ENCODE data around the gene HYLS1. TPM values are rescaled to one million over a fixed set of nuclear protein-coding genes. Genes with fewer than 3 reads are reported as not detected.
"Not testable (repeated sequence)": the region's sequence is repeated elsewhere in the genome, so short reads cannot be mapped to it uniquely, and the experiment has no call there.

The HYLS1 gene
- 21.3 and 23.9 TPM in 2 replicates for total RNA-seq (2014; rRNA removed; shearing (Covaris generic))
- polyA plus RNA-seq (2015; cell fraction: cytosol; rRNA removed) = 9.5 and 10.2 TPM in 2 replicates
- 9.6 and 10.7 TPM in 2 replicates for polyA plus RNA-seq (2015; cell fraction: nucleus; rRNA removed)

DNA sequence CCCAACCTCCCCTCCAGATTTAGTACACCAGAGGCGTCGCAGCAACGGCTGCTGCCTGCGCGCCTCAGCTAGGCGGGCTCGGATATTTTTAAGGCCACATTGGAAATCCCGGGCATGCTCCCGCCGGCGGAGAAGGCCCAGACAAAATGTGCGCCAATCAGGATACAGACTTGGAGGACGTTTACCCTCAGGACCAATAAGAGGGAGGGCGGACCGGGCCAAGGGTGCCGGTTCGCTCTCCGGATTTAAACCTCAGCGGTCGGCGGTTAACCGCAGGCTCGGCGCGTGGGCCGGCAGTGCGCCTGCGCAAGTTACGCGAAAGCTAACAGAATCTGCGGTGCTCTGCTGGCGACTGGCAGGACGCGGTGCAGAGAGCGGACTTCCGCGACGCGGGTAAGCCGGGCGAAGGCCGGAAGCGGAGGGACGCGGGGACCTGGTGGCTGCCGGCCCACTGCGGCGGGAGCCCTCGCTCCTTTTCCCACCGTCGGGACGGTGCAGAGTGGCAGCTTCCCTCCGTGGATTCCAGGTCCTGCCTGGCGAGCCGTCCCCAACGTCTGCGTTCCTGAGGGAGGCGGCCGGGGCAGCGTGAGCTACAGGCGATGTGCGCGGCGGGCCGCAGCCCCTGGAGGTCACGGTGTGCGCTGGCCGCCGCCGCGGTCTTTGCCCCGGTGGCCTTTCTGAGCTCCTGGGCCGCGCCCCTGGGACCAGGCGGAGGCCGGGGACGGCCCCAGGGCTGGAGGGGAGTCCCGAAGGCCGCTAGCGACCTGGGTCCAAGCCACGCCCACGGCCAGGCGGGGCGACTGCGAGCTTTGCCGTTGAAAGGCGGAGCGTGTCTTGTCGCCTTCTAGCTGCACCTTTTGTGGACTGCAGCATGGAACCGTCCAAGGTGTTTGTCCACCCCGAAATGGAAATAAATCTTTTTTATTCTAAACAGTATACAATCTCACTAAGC is at the start of gene HYLS1:
Gene HYLS1 (plus strand): TSS at position 296 of the 952 bp plus-strand sequence. CDS start 11,701 bp downstream, outside the sequence.
- peak; percentile 95 for DNase-seq (ENCODE audit: low read depth)

DNA sequence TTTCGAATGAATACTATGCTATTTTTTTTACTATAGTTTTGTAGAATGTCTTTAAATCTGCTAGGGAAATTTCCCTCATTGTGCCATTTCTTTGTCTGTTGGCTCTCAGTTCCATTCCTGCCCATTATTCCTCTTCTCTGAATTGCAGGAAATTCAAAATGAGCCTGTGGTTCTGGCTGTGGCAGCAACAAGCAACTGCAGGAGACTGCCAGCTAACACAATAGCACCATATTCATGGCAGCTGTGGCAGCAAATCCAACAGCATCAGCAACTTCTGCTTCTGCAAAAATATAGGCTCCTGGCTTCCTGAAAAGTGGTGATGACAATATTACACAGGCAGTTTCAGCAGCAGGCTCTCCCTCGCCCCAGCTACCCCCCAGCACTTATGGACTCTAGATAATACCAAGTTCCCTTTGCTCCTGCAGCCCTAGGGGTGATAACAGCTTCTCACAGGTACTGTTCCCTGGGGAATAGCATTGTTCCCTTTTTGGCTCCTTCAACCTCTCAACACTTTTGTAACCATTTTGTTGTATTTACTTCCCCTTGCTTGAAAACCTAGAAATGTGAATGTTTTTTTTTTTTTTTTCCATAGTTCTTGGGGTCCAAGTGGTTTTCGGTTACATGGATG is 45.0 kb upstream of the HYLS1 start:
- DNase-seq (ENCODE audit: low read depth) = no peak

DNA sequence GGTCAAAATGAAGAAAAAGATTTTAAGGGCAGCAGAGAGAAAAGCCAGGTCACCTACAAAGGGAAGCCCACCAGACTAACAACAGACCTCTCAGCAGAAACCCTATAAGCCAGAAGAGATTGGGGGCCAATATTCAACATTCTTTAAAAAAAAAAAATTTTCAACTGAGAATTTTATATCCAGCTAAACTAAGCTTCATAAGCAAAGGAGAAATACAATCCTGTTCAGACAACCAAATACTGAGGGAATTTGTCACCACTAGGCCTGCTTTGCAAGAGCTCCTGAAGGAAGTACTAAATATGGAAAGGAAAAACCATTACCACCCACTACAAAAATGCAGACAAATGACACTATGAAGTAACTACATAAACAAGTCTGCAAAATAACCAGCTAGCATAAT is 41.3 kb upstream of the HYLS1 start:
- no peak for DNase-seq (ENCODE audit: low read depth)

DNA sequence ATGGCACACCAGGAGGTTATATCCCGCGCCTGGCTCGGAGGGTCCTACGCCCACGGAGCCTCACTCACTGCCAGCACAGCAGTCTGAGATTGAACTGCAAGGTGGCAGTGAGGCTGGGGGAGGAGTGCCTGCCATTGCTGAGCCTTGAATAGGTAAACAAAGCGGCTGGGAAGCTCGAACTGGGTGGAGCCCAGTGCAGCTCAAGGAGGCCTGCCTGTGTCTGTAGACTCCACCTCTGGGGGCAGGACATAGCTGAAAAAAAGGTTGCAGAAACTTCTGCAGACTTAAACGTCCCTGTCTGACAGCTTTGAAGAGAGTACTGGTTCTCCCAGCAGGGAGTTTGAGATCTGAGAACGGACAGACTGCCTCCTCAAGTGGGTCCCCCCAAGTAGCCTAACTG is 29.8 kb upstream of the HYLS1 start:
- DNase-seq (ENCODE audit: low read depth) = not testable (repeated sequence)

- not testable (repeated sequence) for DNase-seq (ENCODE audit: low read depth)
Measured at GRCh38 chr11:125862786-125863185, 24.7 kb upstream of the HYLS1 start.

- not testable (repeated sequence) for DNase-seq (ENCODE audit: low read depth)
Measured at GRCh38 chr11:125865354-125865753, 22.1 kb upstream of the HYLS1 start.

GRCh38 chr11:125869521-125869920 is 17.9 kb upstream of the HYLS1 start:
- no peak for DNase-seq (ENCODE audit: low read depth)

GRCh38 chr11:125871391-125872137 is 15.9 kb upstream of the HYLS1 start:
- DNase-seq (ENCODE audit: low read depth) = peak; percentile 51

- DNase-seq (ENCODE audit: low read depth) = no peak
Measured at GRCh38 chr11:125872138-125872491, 15.4 kb upstream of the HYLS1 start.

GRCh38 chr11:125873881-125874555 is 13.4 kb upstream of the HYLS1 start:
- no peak for DNase-seq (ENCODE audit: low read depth)

- DNase-seq (ENCODE audit: low read depth) = peak; percentile 34
Measured at GRCh38 chr11:125874556-125875124, 12.8 kb upstream of the HYLS1 start.

DNA sequence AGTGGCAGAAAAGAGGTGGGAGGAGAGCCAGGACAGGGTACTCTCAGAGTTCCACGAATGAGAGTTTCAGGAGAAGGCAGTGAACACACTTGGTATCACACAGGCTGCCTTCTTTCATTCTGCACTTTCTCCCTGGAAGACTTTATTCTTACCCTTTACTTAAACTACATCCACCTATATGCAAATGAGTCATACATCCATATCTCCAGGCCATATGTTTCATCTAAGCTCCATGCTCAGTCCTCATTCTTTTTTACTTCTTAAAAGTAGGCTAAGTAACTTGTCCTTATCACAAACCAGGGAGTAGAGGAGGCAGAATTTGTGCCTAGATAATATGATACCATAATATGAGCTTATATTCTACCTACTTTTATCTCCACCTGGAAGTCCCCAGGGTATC is 6.2 kb upstream of the HYLS1 start:
- DNase-seq (ENCODE audit: low read depth) = no peak

DNA sequence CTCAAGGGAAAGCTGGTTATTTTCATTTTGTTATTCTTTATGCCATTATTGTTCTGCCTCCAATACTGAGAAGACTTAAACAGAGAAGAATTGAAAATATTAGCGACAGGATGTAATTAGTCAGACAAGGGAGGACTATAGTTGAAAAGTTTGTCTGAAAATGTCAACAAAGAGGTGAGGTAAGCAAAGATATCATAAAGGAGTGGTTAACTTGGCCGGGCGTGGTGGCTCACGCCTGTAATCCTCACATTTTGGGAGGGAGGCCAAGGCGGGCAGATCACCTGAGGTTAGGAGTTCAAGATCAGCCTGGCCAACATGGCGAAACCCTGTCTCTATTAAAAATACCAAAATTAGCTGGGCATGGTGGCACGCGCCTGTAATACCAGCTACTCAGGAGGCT is 4.1 kb upstream of the HYLS1 start:
- DNase-seq (ENCODE audit: low read depth) = no peak

GRCh38 chr11:125886997-125887372 is 483 bp upstream of the HYLS1 start:
- DNase-seq (ENCODE audit: low read depth) = no peak

GRCh38 chr11:125890447-125891100 is 3.1 kb downstream of the HYLS1 start:
- no peak for DNase-seq (ENCODE audit: low read depth)

DNA sequence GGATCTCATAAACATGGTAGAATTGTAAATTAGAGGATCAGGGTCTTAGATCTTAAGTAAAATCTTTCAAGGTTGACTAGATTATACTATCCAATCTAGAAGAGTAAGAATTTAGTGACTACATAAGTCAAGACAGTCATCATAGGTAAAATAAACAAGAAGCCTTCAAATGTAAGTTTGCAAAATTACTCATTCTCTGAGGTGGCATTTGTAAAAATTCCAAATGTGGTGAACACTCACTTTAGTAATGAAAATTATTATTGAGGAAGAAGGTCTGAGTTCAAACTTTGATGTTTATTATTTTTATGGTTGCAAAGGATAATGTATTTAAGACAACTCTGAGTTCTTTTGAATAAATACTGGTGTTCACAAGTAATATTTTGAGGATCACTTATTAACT is 4.6 kb downstream of the HYLS1 start:
- peak; percentile 31 for DNase-seq (ENCODE audit: low read depth)

GRCh38 chr11:125892994-125893393 is 5.5 kb downstream of the HYLS1 start:
- no peak for DNase-seq (ENCODE audit: low read depth)

DNA sequence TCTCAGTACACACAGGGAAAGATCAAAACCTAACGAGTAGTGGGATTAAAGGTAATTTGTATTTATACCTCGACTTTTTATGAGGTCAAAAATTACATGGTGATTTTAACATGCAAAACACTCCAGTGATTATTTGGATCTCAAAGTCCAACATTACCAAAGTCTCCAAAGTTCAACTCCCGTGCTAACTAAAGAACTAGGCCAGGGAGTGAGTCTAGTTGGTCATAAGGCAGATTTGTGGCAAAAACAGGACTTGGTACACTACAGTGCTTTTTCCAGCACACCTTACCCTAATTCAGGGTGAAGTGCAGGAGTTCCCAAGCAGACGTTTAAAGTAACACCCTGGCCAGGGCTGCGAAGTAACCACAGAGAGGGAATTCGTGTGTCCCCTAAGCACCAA is 14.4 kb downstream of the HYLS1 start:
- DNase-seq (ENCODE audit: low read depth) = no peak

DNA sequence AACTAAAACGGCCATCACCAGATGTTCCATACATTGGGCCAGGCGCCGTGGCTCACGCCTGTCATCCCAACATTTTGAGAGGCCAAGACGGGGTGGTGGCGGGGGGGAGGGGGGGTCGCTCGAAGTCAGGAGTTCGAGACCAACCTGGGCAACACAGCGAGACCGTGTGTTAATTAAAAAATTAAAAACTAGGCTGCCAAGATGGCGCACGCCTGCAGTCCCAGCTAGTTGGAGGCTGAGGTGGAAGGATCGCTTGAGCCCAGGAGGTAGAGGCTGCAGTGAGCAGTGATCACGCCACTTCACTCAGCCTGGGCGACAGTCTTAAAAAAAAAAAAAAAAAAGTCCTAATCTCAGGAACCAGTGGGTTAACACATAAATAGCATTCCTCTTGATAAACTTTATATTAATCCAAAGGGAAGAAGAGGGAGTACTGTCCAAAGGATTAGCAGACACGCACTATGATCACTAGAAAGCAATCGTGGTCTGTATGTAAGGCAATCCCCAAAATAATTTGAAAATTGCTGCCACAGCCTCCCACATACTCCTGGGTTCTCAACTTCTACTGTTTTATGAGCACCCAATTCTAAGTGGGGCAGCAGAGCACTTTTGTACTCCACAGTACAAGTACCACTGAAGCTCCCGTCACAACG is 14.9 kb downstream of the HYLS1 start:
- DNase-seq (ENCODE audit: low read depth) = no peak
